HG03060 (cell line): ENCODE data around the gene CD80.
"Not testable (repeated sequence)": the region's sequence is repeated elsewhere in the genome, so short reads cannot be mapped to it uniquely, and the experiment has no call there.

Source experiments
- ATAC-seq: cut with Tn5 transposase; IDR thresholded peaks from one replicate; pipeline ENCODE4 v1.9.1; 2021; ENCODE audit warnings: low read depth, moderate number of reproducible peaks; ENCODE audit not compliant: unreplicated experiment

CD80 gene

GRCh38 chr3:119585208-119585607 is 25.8 kb upstream of the CD80 start:
- no peak for ATAC-seq

GRCh38 chr3:119582178-119582577 is 22.8 kb upstream of the CD80 start:
- ATAC-seq, result no peak

DNA sequence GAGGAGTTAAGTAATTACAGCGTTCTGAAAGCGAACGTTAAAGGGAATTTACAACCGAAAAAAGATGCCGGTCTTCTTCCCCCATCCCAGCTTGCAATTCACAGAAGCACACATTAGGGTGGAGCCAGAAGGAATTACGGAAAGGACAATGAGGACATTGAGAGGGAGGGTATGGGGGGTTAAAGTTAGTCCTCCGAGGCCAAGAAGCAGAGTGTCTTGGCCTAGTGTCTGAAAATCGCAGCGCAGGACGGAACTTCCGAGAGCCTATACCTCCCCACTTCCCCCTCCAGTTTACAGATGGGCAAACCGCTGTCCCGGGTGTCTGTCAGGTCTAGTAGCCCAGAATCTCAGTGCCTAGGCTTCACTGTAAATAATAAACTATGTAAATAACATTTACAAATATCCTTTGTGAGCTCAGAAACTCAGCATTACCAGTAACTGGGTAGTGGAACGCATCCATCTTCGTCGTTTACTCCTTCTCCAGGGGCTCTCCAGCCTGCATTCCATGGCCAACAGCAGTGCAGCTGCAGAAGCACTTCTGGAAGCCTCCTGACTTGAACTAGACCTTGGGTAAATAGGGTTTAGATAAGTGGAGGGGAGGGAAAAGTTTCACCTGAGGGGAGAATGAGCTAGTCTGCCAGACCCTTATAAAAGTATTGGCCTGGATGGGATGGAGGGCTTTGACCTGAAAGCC is 20.8 kb upstream of the CD80 start:
- peak; percentile 48 for ATAC-seq

DNA sequence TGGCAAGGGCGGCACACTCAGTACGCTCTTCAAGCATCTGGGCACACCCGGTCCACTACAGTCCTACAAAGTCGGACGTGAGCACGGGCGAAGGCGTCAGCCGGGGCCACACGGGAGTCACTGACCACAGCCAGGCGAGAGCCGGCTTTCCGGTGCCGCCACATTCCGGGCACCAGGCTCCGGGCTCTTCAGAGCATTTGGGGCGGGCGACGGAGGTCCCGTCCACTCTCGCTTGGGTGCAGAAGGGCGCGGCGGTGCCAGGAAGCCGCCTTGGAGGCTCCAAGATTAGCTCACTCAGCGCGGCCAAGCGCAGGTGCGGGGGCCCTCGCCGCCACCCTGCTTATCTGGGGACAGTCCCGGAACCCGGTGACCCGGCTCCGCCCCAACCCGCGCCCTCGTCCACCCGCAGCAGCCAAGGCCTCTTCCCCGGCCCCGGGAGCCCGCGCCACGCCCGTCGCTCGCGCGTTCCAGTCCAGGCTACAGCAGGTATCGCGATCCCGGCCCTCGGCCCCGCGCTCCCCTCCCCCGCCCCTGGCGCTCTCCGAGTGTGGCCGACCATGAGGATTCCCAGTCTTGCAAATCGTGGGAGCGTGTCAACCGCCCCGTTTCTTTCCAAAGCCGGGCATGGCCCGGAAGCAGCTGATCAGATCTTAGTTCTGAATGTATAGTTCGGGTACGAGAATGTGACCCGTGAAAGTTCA is 20.1 kb upstream of the CD80 start, which contains the start of gene ADPRH:
ADPRH (plus strand) TSS at position 127 of the 701 bp plus-strand sequence. CDS start 2,678 bp downstream, outside the sequence.
- peak; percentile 25 for ATAC-seq

DNA sequence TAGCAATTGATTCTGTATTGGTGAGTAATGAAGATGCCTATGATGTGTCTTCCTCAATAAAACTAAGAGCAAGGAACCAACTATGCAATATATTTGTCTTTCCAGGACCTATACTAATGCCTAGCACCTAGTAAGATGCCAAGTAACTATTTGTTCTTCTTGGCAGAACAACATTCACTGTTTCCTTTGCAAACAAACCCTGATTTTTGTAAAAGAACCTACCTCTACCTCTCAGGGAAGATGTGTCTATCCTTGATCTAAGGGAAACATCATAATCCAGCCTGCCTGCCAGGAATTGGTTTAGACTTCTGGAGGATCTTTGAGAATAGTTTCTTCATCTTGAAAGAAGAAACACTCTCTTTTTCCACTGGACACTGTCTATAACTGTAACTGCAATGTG is 16.1 kb upstream of the CD80 start:
- ATAC-seq, result no peak

- ATAC-seq, result no peak
Measured at GRCh38 chr3:119571688-119572087, 12.3 kb upstream of the CD80 start.

DNA sequence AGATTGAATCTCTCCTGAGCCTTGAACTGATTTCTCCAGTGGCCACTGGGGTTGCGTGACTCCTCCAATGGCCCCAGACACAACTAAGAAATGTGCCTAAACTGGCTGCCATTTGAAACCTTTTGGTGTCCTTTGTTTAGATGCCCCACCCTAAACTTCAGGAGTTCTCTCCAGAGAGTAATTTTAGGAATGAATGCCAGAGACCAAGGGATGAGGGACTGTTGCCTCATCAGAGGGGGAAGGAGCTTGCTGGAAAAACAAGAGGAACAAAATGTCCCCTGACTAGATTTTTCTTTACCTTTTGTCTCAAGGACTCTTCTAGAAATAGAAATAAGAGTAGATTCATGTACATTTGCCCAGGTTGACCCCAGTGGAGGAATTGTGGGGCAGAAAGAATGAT is 11.8 kb upstream of the CD80 start:
- no peak for ATAC-seq

GRCh38 chr3:119570229-119570628 is 10.8 kb upstream of the CD80 start:
- ATAC-seq, result no peak

GRCh38 chr3:119569156-119569555 is 9.7 kb upstream of the CD80 start:
- no peak for ATAC-seq

- not testable (repeated sequence) for ATAC-seq
Measured at GRCh38 chr3:119563334-119563733, 3.9 kb upstream of the CD80 start.

DNA sequence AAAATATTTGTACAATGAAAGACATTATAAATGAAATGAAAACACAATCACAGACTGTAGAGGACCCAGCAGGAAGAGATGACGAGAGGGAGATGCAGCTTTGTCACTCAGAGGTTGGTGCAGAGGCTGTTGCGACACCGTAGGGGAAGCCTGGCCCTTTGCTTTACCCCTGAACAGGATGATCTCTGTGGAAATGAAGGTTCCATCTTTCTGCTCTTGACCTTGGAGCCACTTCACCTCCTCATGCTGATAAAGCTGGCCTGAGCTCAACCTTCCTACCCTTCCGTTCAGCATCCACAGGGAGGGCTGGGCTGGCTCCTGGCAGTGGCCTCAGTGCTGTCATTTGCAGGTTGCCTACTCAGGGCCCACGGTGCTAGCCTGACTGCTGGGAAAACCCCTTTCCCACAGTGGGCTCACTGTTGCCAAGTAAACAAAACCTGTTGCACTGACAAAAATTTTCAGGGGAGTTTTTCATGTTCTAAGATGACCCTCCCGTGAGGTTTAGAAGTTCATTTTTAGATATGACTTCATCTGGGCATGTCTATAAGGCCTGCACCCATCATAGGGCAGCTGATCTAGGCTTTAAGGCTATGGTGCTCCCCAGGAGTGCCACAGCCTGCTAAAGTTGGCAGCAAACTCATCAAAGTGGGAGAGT is 3.0 kb upstream of the CD80 start:
- peak; percentile 59 for ATAC-seq

DNA sequence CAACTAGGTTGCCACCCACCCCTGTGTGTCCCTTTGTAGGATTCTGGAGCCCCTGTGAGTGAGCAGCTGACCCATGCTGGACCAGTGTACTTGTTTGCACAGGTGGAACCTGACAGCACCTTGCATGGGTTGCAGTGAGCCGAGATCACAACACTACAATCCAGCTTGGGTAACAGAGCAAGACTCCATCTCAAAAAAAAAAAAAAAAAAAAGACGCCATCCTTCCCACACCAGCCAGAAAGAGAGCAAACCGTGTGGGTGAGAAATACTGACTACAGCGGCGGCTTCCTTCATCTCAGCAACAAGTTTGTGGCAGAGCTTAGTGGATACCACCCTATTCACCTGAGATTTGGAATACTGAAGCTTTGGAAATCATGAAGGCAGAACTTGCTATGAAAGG is 746 bp upstream of the CD80 start:
- no peak for ATAC-seq

- ATAC-seq, result no peak
Measured at GRCh38 chr3:119558626-119559317, 642 bp downstream of the CD80 start.

GRCh38 chr3:119557877-119558269 is 1.5 kb downstream of the CD80 start:
- no peak for ATAC-seq

DNA sequence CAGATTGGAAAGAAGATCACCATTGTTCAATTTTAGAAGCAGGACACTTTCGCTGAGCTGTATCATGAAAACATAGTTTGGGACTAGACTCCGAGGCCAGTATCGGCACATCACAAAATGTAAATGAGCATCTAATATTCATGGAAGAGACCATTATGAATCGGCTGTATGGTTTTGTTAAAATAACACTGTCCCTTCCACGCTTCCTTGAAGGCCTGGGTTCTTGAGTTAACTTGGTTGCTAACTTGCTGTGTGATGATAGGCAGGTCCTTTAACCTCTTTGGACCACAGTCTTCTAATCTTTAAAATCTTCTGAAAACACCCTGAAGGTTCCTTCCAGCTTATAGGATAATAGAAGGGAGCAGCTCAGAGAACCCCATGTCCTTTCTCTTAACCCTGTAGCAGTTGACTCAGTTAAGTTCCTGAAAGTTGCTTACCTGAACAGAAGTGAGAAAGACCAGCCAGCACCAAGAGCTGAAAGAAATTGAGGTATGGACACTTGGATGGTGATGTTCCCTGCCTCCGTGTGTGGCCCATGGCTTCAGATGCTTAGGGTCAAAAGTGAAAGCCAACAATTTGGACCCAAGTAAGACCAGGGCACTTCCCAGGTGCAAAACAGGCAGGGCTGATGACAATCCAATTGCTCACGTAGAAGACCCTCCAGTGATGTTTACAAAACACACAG is 2.1 kb downstream of the CD80 start:
- no peak for ATAC-seq

- no peak for ATAC-seq
Measured at GRCh38 chr3:119555929-119556328, 3.5 kb downstream of the CD80 start.

DNA sequence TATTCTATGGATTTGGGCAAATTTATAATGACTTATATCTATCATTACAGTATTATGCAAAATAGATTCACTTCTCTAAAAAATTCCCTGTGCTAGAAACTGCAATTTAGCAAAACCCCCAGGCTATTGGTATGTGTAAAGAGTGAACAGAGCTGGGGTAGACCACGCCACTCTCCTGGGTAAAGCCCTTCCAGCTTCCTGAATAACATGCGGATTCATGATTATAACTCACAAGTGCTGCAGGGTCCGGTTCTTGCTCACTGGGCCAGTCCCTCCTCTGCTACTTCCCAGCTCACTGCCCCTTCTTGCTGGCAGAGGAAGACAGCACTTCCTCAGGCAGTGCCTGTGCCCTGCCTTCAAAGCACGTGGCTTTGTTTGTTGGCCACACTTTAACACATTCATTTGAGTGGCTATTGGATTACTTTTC is 4.1 kb downstream of the CD80 start:
- no peak for ATAC-seq

- no peak for ATAC-seq
Measured at GRCh38 chr3:119553823-119554415, 5.5 kb downstream of the CD80 start.

DNA sequence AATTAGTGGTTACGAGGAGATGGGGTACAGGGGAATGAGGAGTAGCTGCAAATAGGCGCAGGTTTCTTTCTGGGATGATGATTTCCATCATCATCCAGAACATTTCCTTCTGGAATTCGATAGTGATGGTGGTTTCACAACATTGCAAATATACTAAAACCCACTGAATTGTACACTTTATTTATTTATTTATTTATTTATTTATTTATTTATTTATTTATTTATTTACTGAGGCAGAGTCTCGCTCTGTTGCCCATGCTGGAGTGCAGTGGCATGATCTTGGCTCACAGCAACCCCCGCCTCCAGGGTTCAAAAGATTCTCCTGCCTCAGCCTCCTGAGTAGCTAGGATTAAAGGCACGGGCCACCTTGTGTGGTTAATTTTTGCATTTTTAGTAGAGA is 6.5 kb downstream of the CD80 start:
- not testable (repeated sequence) for ATAC-seq

DNA sequence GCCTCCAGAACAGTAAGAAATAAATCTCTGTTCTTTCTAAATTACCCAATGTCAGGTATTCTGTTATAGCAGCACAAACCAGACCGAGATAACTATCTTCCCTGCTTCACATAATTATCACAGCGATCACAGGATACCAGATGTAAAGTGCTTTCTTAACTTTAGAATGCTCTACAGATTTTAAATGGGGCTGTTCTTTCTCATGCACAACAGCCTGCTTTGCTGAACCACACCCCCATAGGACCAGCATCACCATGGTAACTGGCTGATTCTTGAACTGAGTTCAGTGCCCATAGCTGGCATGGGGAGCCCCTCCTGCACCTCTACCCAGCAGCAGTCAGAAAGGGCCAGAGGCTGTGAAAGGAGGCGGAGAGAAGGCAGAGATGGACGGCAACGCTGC is 7.8 kb downstream of the CD80 start:
- ATAC-seq, result no peak
